WERI-Rb-1 (cell line): ENCODE results near the gene FCRL5.

Experiments
- DNase-seq: peaks from one replicate; pipeline ENCODE4 v3.0.0-alpha.2; 2020
- H3K27ac ChIP-seq: fragments of 250-450 bp; sonication (Bioruptor Pico); 2 replicates; pipeline ENCODE4 v1.5.1; 2020; ENCODE audit warnings: mild to moderate bottlenecking, moderate library complexity
- H3K27me3 ChIP-seq: fragments of 250-450 bp; sonication (Bioruptor Pico); 2 replicates; pipeline ENCODE4 v1.5.1; 2021; ENCODE audit warnings: mild to moderate bottlenecking, low read depth, moderate library complexity; ENCODE audit not compliant: insufficient read depth, severe bottlenecking
- H3K36me3 ChIP-seq: fragments of 250-450 bp; sonication (Bioruptor Pico); 2 replicates; pipeline ENCODE4 v1.5.1; 2020; ENCODE audit warnings: mild to moderate bottlenecking, moderate library complexity
- H3K4me3 ChIP-seq: 2 replicates; pipeline ENCODE4 v1.5.1; 2011; ENCODE audit warnings: low read depth, mild to moderate bottlenecking, control low read depth, low read length
- H3K9me3 ChIP-seq: fragments of 250-450 bp; sonication (Bioruptor Pico); 2 replicates; pipeline ENCODE4 v1.5.1; 2021; ENCODE audit warnings: mild to moderate bottlenecking, moderate library complexity; ENCODE audit not compliant: severe bottlenecking
- CTCF ChIP-seq: IDR thresholded peaks from 2 replicates; pipeline ENCODE4 v1.5.1; 2011; ENCODE audit warnings: low read depth, mild to moderate bottlenecking, control low read depth, inconsistent platforms, low read length

The FCRL5 gene

GRCh38 chr1:157540852-157541251, 11.5 kb downstream of the FCRL5 start:
- no peaks in the 10 kb centered on the region for H3K36me3 ChIP-seq
- no peak for TF ChIP-seq CTCF
- no peak for DNase-seq
- no peaks in the 10 kb centered on the region for H3K27me3 ChIP-seq
- no peak overlapping the region for H3K4me3 ChIP-seq
- peaks cover 17% of the 10 kb centered on the region for H3K9me3 ChIP-seq
- H3K27ac ChIP-seq = no peak overlapping the region

GRCh38 chr1:157540160-157540748, 12.1 kb downstream of the FCRL5 start:
- DNase-seq = no peak
- H3K36me3 ChIP-seq = no peaks in the 10 kb centered on the region
- H3K4me3 ChIP-seq = no peak overlapping the region
- peaks cover 17% of the 10 kb centered on the region for H3K9me3 ChIP-seq
- TF ChIP-seq CTCF = no peak
- no peak overlapping the region for H3K27ac ChIP-seq
- H3K27me3 ChIP-seq = no peaks in the 10 kb centered on the region

- Histone ChIP-seq H3K9me3 (peaks cover 17% of the 10 kb centered on the region), H3K4me3 (no peak overlapping the region), H3K27me3 (no peaks in the 10 kb centered on the region), H3K36me3 (no peaks in the 10 kb centered on the region), H3K27ac (no peak overlapping the region)
- TF ChIP-seq CTCF = no peak
- DNase-seq = no peak
Measured at GRCh38 chr1:157539568-157539967, 12.7 kb downstream of the FCRL5 start.

- DNase-seq = no peak
- Histone ChIP-seq H3K27ac (no peak overlapping the region), H3K4me3 (no peak overlapping the region), H3K9me3 (peaks cover 19% of the 10 kb centered on the region), H3K27me3 (no peaks in the 10 kb centered on the region), H3K36me3 (no peaks in the 10 kb centered on the region)
- no peak for TF ChIP-seq CTCF
Measured at GRCh38 chr1:157532569-157532968, 19.7 kb downstream of the FCRL5 start.

- no peaks in the 10 kb centered on the region for H3K36me3 ChIP-seq
- H3K4me3 ChIP-seq = no peak overlapping the region
- H3K27ac ChIP-seq = no peak overlapping the region
- no peaks in the 10 kb centered on the region for H3K27me3 ChIP-seq
- DNase-seq = no peak
- H3K9me3 ChIP-seq = peaks cover 9% of the 10 kb centered on the region
- no peak for TF ChIP-seq CTCF
Measured at GRCh38 chr1:157523774-157524493, 28.4 kb downstream of the FCRL5 start.

- no peak for DNase-seq
- no peaks in the 10 kb centered on the region for H3K27me3 ChIP-seq
- no peak for TF ChIP-seq CTCF
Measured at GRCh38 chr1:157521056-157521455, 31.3 kb downstream of the FCRL5 start.

More at GRCh38 chr1:157521056-157521455, 31.3 kb downstream of the FCRL5 start:
- peaks cover 2% of the 10 kb centered on the region for H3K9me3 ChIP-seq
- H3K36me3 ChIP-seq = no peaks in the 10 kb centered on the region
- no peak overlapping the region for H3K4me3 ChIP-seq
- no peak overlapping the region for H3K27ac ChIP-seq
